ENCODE data around the gene OVAAL.

Gene OVAAL

GRCh38 chr1:180560868-180561600, 2.3 kb downstream of the OVAAL start:
- Histone ChIP-seq H3K36me3 (ENCODE audit: control insufficient read depth, low read depth, low read length) (no peaks in the 10 kb centered on the region), H3K27me3 (ENCODE audit: control insufficient read depth, insufficient read depth, low read length) (no peaks in the 10 kb centered on the region), H3K4me1 (ENCODE audit: control insufficient read depth, low read depth, low read length) (no peaks in the 10 kb centered on the region), H3K4me3 (ENCODE audit: low read length) (no peak overlapping the region), H3K9me3 (ENCODE audit: control insufficient read depth, low read depth, low read length) (no peaks in the 10 kb centered on the region), H3K9ac (ENCODE audit: low read length) (no peak overlapping the region), H3K27ac (ENCODE audit: low read length) (no peak overlapping the region)

- Histone ChIP-seq H3K4me3 (ENCODE audit: low read length) (no peak overlapping the region), H3K27me3 (ENCODE audit: control insufficient read depth, insufficient read depth, low read length) (no peaks in the 10 kb centered on the region), H3K4me1 (ENCODE audit: control insufficient read depth, low read depth, low read length) (no peaks in the 10 kb centered on the region), H3K27ac (ENCODE audit: low read length) (no peak overlapping the region), H3K36me3 (ENCODE audit: control insufficient read depth, low read depth, low read length) (no peaks in the 10 kb centered on the region), H3K9ac (ENCODE audit: low read length) (no peak overlapping the region), H3K9me3 (ENCODE audit: control insufficient read depth, low read depth, low read length) (no peaks in the 10 kb centered on the region)
Observed at GRCh38 chr1:180562640-180563025, 3.9 kb downstream of the OVAAL start.

- no peak overlapping the region for H3K9ac ChIP-seq (ENCODE audit: low read length)
- no peak overlapping the region for H3K4me3 ChIP-seq (ENCODE audit: low read length)
- no peaks in the 10 kb centered on the region for H3K4me1 ChIP-seq (ENCODE audit: control insufficient read depth, low read depth, low read length)
- H3K36me3 ChIP-seq (ENCODE audit: control insufficient read depth, low read depth, low read length), result no peaks in the 10 kb centered on the region
- no peak overlapping the region for H3K27ac ChIP-seq (ENCODE audit: low read length)
- no peaks in the 10 kb centered on the region for H3K27me3 ChIP-seq (ENCODE audit: control insufficient read depth, insufficient read depth, low read length)
- H3K9me3 ChIP-seq (ENCODE audit: control insufficient read depth, low read depth, low read length), result no peaks in the 10 kb centered on the region
Observed at GRCh38 chr1:180563026-180563827, 4.5 kb downstream of the OVAAL start.

GRCh38 chr1:180565121-180565871, 6.5 kb downstream of the OVAAL start:
- Histone ChIP-seq H3K9me3 (ENCODE audit: control insufficient read depth, low read depth, low read length) (no peaks in the 10 kb centered on the region), H3K27ac (ENCODE audit: low read length) (no peak overlapping the region)

GRCh38 chr1:180566026-180566425, 7.3 kb downstream of the OVAAL start:
- H3K9ac ChIP-seq (ENCODE audit: low read length), result no peak overlapping the region
- H3K36me3 ChIP-seq (ENCODE audit: control insufficient read depth, low read depth, low read length), result no peaks in the 10 kb centered on the region
- no peak overlapping the region for H3K27ac ChIP-seq (ENCODE audit: low read length)
- no peaks in the 10 kb centered on the region for H3K27me3 ChIP-seq (ENCODE audit: control insufficient read depth, insufficient read depth, low read length)
- H3K9me3 ChIP-seq (ENCODE audit: control insufficient read depth, low read depth, low read length), result no peaks in the 10 kb centered on the region
- no peak overlapping the region for H3K4me3 ChIP-seq (ENCODE audit: low read length)
- no peaks in the 10 kb centered on the region for H3K4me1 ChIP-seq (ENCODE audit: control insufficient read depth, low read depth, low read length)

More at GRCh38 chr1:180565121-180565871, 6.5 kb downstream of the OVAAL start:
- Histone ChIP-seq H3K9ac (ENCODE audit: low read length) (no peak overlapping the region), H3K4me3 (ENCODE audit: low read length) (no peak overlapping the region), H3K36me3 (ENCODE audit: control insufficient read depth, low read depth, low read length) (no peaks in the 10 kb centered on the region), H3K27me3 (ENCODE audit: control insufficient read depth, insufficient read depth, low read length) (no peaks in the 10 kb centered on the region), H3K4me1 (ENCODE audit: control insufficient read depth, low read depth, low read length) (no peaks in the 10 kb centered on the region)

- Histone ChIP-seq H3K4me1 (ENCODE audit: control insufficient read depth, low read depth, low read length) (no peaks in the 10 kb centered on the region), H3K9ac (ENCODE audit: low read length) (no peak overlapping the region), H3K4me3 (ENCODE audit: low read length) (no peak overlapping the region), H3K9me3 (ENCODE audit: control insufficient read depth, low read depth, low read length) (no peaks in the 10 kb centered on the region), H3K36me3 (ENCODE audit: control insufficient read depth, low read depth, low read length) (no peaks in the 10 kb centered on the region), H3K27me3 (ENCODE audit: control insufficient read depth, insufficient read depth, low read length) (no peaks in the 10 kb centered on the region), H3K27ac (ENCODE audit: low read length) (no peak overlapping the region)
Observed at GRCh38 chr1:180566495-180566894, 7.7 kb downstream of the OVAAL start.

- H3K36me3 ChIP-seq (ENCODE audit: control insufficient read depth, low read depth, low read length), result no peaks in the 10 kb centered on the region
- H3K27ac ChIP-seq (ENCODE audit: low read length), result no peak overlapping the region
- no peaks in the 10 kb centered on the region for H3K27me3 ChIP-seq (ENCODE audit: control insufficient read depth, insufficient read depth, low read length)
- H3K9ac ChIP-seq (ENCODE audit: low read length), result no peak overlapping the region
- H3K9me3 ChIP-seq (ENCODE audit: control insufficient read depth, low read depth, low read length), result no peaks in the 10 kb centered on the region
- no peaks in the 10 kb centered on the region for H3K4me1 ChIP-seq (ENCODE audit: control insufficient read depth, low read depth, low read length)
- no peak overlapping the region for H3K4me3 ChIP-seq (ENCODE audit: low read length)
Observed at GRCh38 chr1:180567654-180568053, 8.9 kb downstream of the OVAAL start.

GRCh38 chr1:180568184-180568583, 9.4 kb downstream of the OVAAL start:
- Histone ChIP-seq H3K36me3 (ENCODE audit: control insufficient read depth, low read depth, low read length) (no peaks in the 10 kb centered on the region), H3K9me3 (ENCODE audit: control insufficient read depth, low read depth, low read length) (no peaks in the 10 kb centered on the region), H3K9ac (ENCODE audit: low read length) (no peak overlapping the region), H3K4me3 (ENCODE audit: low read length) (no peak overlapping the region), H3K4me1 (ENCODE audit: control insufficient read depth, low read depth, low read length) (no peaks in the 10 kb centered on the region), H3K27ac (ENCODE audit: low read length) (no peak overlapping the region), H3K27me3 (ENCODE audit: control insufficient read depth, insufficient read depth, low read length) (no peaks in the 10 kb centered on the region)

- no peaks in the 10 kb centered on the region for H3K27me3 ChIP-seq (ENCODE audit: control insufficient read depth, insufficient read depth, low read length)
- H3K27ac ChIP-seq (ENCODE audit: low read length), result no peak overlapping the region
- no peaks in the 10 kb centered on the region for H3K4me1 ChIP-seq (ENCODE audit: control insufficient read depth, low read depth, low read length)
- H3K9me3 ChIP-seq (ENCODE audit: control insufficient read depth, low read depth, low read length), result no peaks in the 10 kb centered on the region
- no peak overlapping the region for H3K9ac ChIP-seq (ENCODE audit: low read length)
- no peak overlapping the region for H3K4me3 ChIP-seq (ENCODE audit: low read length)
- H3K36me3 ChIP-seq (ENCODE audit: control insufficient read depth, low read depth, low read length), result no peaks in the 10 kb centered on the region
Observed at GRCh38 chr1:180571060-180571831, 12.5 kb downstream of the OVAAL start.

GRCh38 chr1:180571832-180572636, 13.3 kb downstream of the OVAAL start:
- no peaks in the 10 kb centered on the region for H3K36me3 ChIP-seq (ENCODE audit: control insufficient read depth, low read depth, low read length)
- H3K4me1 ChIP-seq (ENCODE audit: control insufficient read depth, low read depth, low read length), result no peaks in the 10 kb centered on the region
- no peaks in the 10 kb centered on the region for H3K27me3 ChIP-seq (ENCODE audit: control insufficient read depth, insufficient read depth, low read length)
- H3K9ac ChIP-seq (ENCODE audit: low read length), result no peak overlapping the region
- no peaks in the 10 kb centered on the region for H3K9me3 ChIP-seq (ENCODE audit: control insufficient read depth, low read depth, low read length)
- H3K4me3 ChIP-seq (ENCODE audit: low read length), result no peak overlapping the region
- H3K27ac ChIP-seq (ENCODE audit: low read length), result no peak overlapping the region
